HCT116 (cell line): Measurements from ENCODE around the gene ZC4H2. TPM values are rescaled to one million over a fixed set of nuclear protein-coding genes. Genes with fewer than 3 reads are reported as not detected.

Experiments used
- ATAC-seq: fragments of 200-7000 bp; cut with Tn5 transposase; 2 replicates; pipeline ENCODE4 v1.9.1; 2020; ENCODE audit warnings: mild to moderate bottlenecking, moderate library complexity
- BruUV-seq: library from RNA; stranded (reverse); fragments of 400-500 nt; replicated peaks from 2 replicates; lab custom pipeline; 2021; lab: Mats Ljungman, UMichigan
- CTCF ChIA-PET: fragments of 300-600 bp; sonication (Branson Sonifier 250); formaldehyde crosslinking; loops from one replicate; lab custom pipeline; 2021; ENCODE audit warnings: antibody characterized with exemption; lab: Charles Lee
- POLR2A ChIA-PET: fragments of 300-600, 350-600 bp; sonication (Branson Sonifier 250); formaldehyde crosslinking; loops from one replicate; lab custom pipeline; 2021; ENCODE audit warnings: antibody characterized with exemption; lab: Charles Lee
- RAD21 ChIA-PET, 2 experiments: fragments of 300-600 bp; sonication (Branson Sonifier 250); formaldehyde crosslinking; loops; one replicate each; lab custom pipeline; 2023; ENCODE audit warnings: low total read pairs in 2 of 2; ENCODE audit not compliant: uncharacterized antibody in 2 of 2, unreplicated experiment in 2 of 2, low non-redundant PET in 1 of 2; lab: Charles Lee
- DNase-seq: peaks from one replicate; pipeline ENCODE4 v3.0.0-alpha.2; 2010; ENCODE audit warnings: low read depth, low spot score
- H2AFZ ChIP-seq: fragments of 200-600 bp; shearing (Covaris generic), sonication (generic); 2 replicates; pipeline ENCODE4 v1.6.1; 2017; ENCODE audit warnings: low read depth, mixed run types, mixed read lengths, antibody characterized with exemption, low read length; ENCODE audit not compliant: poor library complexity, severe bottlenecking
- H3K27ac ChIP-seq: 2 replicates; pipeline ENCODE4 v1.5.1; 2012; ENCODE audit warnings: low read depth, low read length
- H3K27me3 ChIP-seq: fragments of 200-600 bp; sonication (generic); 2 replicates; pipeline ENCODE4 v1.6.1; 2016; ENCODE audit warnings: mixed run types, low read length, mixed read lengths; ENCODE audit not compliant: insufficient read depth
- H3K36me3 ChIP-seq, 2 experiments: fragments of 200-500 bp in 1 of 2; fragments of 200-600 bp in 1 of 2; sonication (Bioruptor generic) in 1 of 2; sonication (generic) in 1 of 2; 2 replicates each; pipeline versions ENCODE4 v1.5.1 to v1.6.1; 2014 to 2016; ENCODE audit warnings: low read length in 2 of 2, inconsistent platforms in 1 of 2, mixed read lengths in 1 of 2, mixed run types in 1 of 2; ENCODE audit not compliant: insufficient read depth in 2 of 2, control insufficient read depth in 1 of 2
- H3K4me1 ChIP-seq, 2 experiments: fragments of 200-600 bp in 1 of 2; sonication (generic) in 1 of 2; 2 replicates each; pipeline versions ENCODE4 v1.5.1 to v1.6.1; 2012 to 2017; ENCODE audit warnings: low read length in 2 of 2, inconsistent platforms in 1 of 2, mild to moderate bottlenecking in 1 of 2, mixed read lengths in 1 of 2, mixed run types in 1 of 2, moderate library complexity in 1 of 2; ENCODE audit not compliant: insufficient read depth in 2 of 2, control insufficient read depth in 1 of 2
- H3K4me2 ChIP-seq: fragments of 200-600 bp; sonication (generic); 2 replicates; pipeline ENCODE4 v1.6.1; 2017; ENCODE audit warnings: mixed run types, low read length, mixed read lengths
- H3K4me3 ChIP-seq, 2 experiments: fragments of 200-600 bp in 1 of 2; sonication (generic) in 1 of 2; replicated peaks in 1 of 2; 2 replicates each; pipeline ENCODE4 v1.5.1; 2011 to 2016; ENCODE audit warnings: low read length in 2 of 2, control low read depth in 1 of 2, low read depth in 1 of 2, mild to moderate bottlenecking in 1 of 2, mixed read lengths in 1 of 2, mixed run types in 1 of 2
- H3K79me2 ChIP-seq: fragments of 200-600 bp; sonication (generic); 2 replicates; pipeline ENCODE4 v1.6.1; 2017; ENCODE audit warnings: mild to moderate bottlenecking, mixed run types, low read length, moderate library complexity, mixed read lengths; ENCODE audit not compliant: insufficient read depth
- H3K9ac ChIP-seq: fragments of 200-600 bp; sonication (generic); 2 replicates; pipeline ENCODE4 v1.6.1; 2016; ENCODE audit warnings: low read length, mixed read lengths
- H3K9me2 ChIP-seq: fragments of 200-600 bp; sonication (generic), shearing (Covaris generic); 2 replicates; pipeline ENCODE4 v1.6.1; 2017; ENCODE audit warnings: mixed run types, mild to moderate bottlenecking, moderate library complexity; ENCODE audit not compliant: insufficient read depth
- H3K9me3 ChIP-seq, 2 experiments: fragments of 200-500 bp in 1 of 2; fragments of 200-600 bp in 1 of 2; sonication (Bioruptor generic) in 1 of 2; sonication (generic) in 1 of 2; 2 replicates each; pipeline ENCODE4 v1.6.1; 2014 to 2017; ENCODE audit warnings: low read length in 2 of 2, mixed read lengths in 2 of 2, inconsistent platforms in 1 of 2, low read depth in 1 of 2, mild to moderate bottlenecking in 1 of 2, mixed run types in 1 of 2, moderate library complexity in 1 of 2; ENCODE audit not compliant: control insufficient read depth in 1 of 2, insufficient read depth in 1 of 2
- H4K20me1 ChIP-seq: fragments of 200-600 bp; sonication (generic), shearing (Covaris generic); 2 replicates; pipeline ENCODE4 v1.6.1; 2017; ENCODE audit warnings: mixed run types, mild to moderate bottlenecking, moderate library complexity; ENCODE audit not compliant: insufficient read depth
- ATF3 ChIP-seq: IDR thresholded peaks from 2 replicates; pipeline ENCODE4 v1.6.1; 2012
- CEBPB ChIP-seq: IDR thresholded peaks from 2 replicates; pipeline ENCODE4 v1.6.1; 2012; ENCODE audit warnings: low read depth
- CTCF ChIP-seq, 3 experiments: fragments of 200-600 bp in 1 of 3; sonication (generic) in 1 of 3; IDR thresholded peaks in 2 of 3; conservative IDR thresholded peaks in 1 of 3; 2 replicates each; pipeline ENCODE4 v1.5.1; 2012 to 2017; ENCODE audit warnings: low read depth in 2 of 3, low read length in 2 of 3, antibody characterized with exemption in 1 of 3, borderline replicate concordance in 1 of 3, control low read depth in 1 of 3, mild to moderate bottlenecking in 1 of 3, mixed read lengths in 1 of 3, mixed run types in 1 of 3, moderate library complexity in 1 of 3; ENCODE audit not compliant: insufficient read depth in 1 of 3
- EGR1 ChIP-seq: IDR thresholded peaks from 2 replicates; pipeline ENCODE4 v1.6.1; 2012; ENCODE audit warnings: low read depth
- EZH2 ChIP-seq: fragments of 200-600 bp; sonication (generic); IDR thresholded peaks from 2 replicates; pipeline ENCODE4 v1.6.1; 2017; ENCODE audit warnings: antibody characterized with exemption, mixed run types
- MAX ChIP-seq: IDR thresholded peaks from 2 replicates; pipeline ENCODE4 v1.6.1; 2012
- RAD21 ChIP-seq: IDR thresholded peaks from 2 replicates; pipeline ENCODE4 v1.6.1; 2012; ENCODE audit warnings: low read depth, mild to moderate bottlenecking
- SP1 ChIP-seq: IDR thresholded peaks from 2 replicates; pipeline ENCODE4 v1.6.1; 2012; ENCODE audit warnings: low read depth
- TCF7L2 ChIP-seq: IDR thresholded peaks from 2 replicates; pipeline ENCODE4 v1.7.0; 2011; ENCODE audit warnings: borderline replicate concordance, inconsistent platforms; ENCODE audit not compliant: insufficient read depth, insufficient read length; ENCODE audit errors: extremely low read depth
- YY1 ChIP-seq: IDR thresholded peaks from 2 replicates; pipeline ENCODE4 v1.6.1; 2011; ENCODE audit warnings: low read length, low read depth, moderate library complexity, mild to moderate bottlenecking; ENCODE audit not compliant: insufficient replicate concordance; ENCODE audit errors: extremely low read depth
- ZFX ChIP-seq: fragments of 450-650 bp; IDR thresholded peaks from 2 replicates; pipeline ENCODE4 v1.6.1; 2017
- ZNF274 ChIP-seq: fragments of 200-500 bp; sonication (Bioruptor generic); IDR thresholded peaks from 2 replicates; pipeline ENCODE4 v1.6.1; 2014; ENCODE audit warnings: mild to moderate bottlenecking, low read depth, low read length, inconsistent platforms
- intact Hi-C: fragments of 100-400 bp; cut with micrococcal nuclease; formaldehyde crosslinking; loops from 2 replicates; pipeline ENCODE4 v1.10.0; 2022
- total RNA-seq: library from RNA; stranded (reverse); gene quantifications from one replicate; pipeline ENCODE4 v1.2.1, GENCODE V29; 2021; ENCODE audit not compliant: unreplicated experiment
- TF ChIP-seq, protein P1 (sequence below): IDR thresholded peaks from 2 replicates; pipeline ENCODE4 v1.6.1; 2012; ENCODE audit warnings: low read depth
- TF ChIP-seq, protein P2 (sequence below): IDR thresholded peaks from 2 replicates; pipeline ENCODE4 v1.6.1; 2011; ENCODE audit warnings: mild to moderate bottlenecking, low read length, moderate library complexity; ENCODE audit not compliant: insufficient replicate concordance; ENCODE audit errors: extremely low read depth

Gene ZC4H2
- total RNA-seq, 1 experiment from 2014 or later = 8.8 TPM

- Histone ChIP-seq H3K4me2 (no peak overlapping the region), H3K9ac (no peak overlapping the region), H3K4me3 (no peak overlapping the region), H3K27ac (no peak overlapping the region)
- no peak for ATAC-seq
- RAD21 ChIA-PET = no interaction called here
- TF ChIP-seq, protein P1, sequence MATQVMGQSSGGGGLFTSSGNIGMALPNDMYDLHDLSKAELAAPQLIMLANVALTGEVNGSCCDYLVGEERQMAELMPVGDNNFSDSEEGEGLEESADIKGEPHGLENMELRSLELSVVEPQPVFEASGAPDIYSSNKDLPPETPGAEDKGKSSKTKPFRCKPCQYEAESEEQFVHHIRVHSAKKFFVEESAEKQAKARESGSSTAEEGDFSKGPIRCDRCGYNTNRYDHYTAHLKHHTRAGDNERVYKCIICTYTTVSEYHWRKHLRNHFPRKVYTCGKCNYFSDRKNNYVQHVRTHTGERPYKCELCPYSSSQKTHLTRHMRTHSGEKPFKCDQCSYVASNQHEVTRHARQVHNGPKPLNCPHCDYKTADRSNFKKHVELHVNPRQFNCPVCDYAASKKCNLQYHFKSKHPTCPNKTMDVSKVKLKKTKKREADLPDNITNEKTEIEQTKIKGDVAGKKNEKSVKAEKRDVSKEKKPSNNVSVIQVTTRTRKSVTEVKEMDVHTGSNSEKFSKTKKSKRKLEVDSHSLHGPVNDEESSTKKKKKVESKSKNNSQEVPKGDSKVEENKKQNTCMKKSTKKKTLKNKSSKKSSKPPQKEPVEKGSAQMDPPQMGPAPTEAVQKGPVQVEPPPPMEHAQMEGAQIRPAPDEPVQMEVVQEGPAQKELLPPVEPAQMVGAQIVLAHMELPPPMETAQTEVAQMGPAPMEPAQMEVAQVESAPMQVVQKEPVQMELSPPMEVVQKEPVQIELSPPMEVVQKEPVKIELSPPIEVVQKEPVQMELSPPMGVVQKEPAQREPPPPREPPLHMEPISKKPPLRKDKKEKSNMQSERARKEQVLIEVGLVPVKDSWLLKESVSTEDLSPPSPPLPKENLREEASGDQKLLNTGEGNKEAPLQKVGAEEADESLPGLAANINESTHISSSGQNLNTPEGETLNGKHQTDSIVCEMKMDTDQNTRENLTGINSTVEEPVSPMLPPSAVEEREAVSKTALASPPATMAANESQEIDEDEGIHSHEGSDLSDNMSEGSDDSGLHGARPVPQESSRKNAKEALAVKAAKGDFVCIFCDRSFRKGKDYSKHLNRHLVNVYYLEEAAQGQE = no peak
- TF ChIP-seq RAD21 (no peak), ATF3 (no peak), CTCF (IDR thresholded peaks at IDR 0.05 in 2 of 3, conservative IDR thresholded peaks at IDR 0.05 in 1 of 3; ENCODE audit: borderline replicate concordance in 1 of 3, insufficient read depth in 1 of 3, low read depth in 2 of 3, low read length in 2 of 3) (no peak), ZFX (no peak), EGR1 (no peak), TCF7L2 (no peak), CEBPB (no peak), EZH2 (no peak), SP1 (no peak), YY1 (no peak), MAX (no peak), ZNF274 (no peak)
- TF ChIP-seq, protein P2, sequence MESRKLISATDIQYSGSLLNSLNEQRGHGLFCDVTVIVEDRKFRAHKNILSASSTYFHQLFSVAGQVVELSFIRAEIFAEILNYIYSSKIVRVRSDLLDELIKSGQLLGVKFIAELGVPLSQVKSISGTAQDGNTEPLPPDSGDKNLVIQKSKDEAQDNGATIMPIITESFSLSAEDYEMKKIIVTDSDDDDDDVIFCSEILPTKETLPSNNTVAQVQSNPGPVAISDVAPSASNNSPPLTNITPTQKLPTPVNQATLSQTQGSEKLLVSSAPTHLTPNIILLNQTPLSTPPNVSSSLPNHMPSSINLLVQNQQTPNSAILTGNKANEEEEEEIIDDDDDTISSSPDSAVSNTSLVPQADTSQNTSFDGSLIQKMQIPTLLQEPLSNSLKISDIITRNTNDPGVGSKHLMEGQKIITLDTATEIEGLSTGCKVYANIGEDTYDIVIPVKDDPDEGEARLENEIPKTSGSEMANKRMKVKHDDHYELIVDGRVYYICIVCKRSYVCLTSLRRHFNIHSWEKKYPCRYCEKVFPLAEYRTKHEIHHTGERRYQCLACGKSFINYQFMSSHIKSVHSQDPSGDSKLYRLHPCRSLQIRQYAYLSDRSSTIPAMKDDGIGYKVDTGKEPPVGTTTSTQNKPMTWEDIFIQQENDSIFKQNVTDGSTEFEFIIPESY = no peak
- TF ChIP-seq, all 23 proteins: peak for 0
- Histone ChIP-seq H3K9me3 (no peaks in the 10 kb centered on the region), H3K79me2 (no peaks in the 10 kb centered on the region), H3K36me3 (no peaks in the 10 kb centered on the region), H4K20me1 (no peaks in the 10 kb centered on the region), H3K9me2 (no peaks in the 10 kb centered on the region), H2AFZ (no peak overlapping the region), H3K4me1 (no peaks in the 10 kb centered on the region), H3K27me3 (no peaks in the 10 kb centered on the region)
- POLR2A ChIA-PET = no interaction called here
- DNase-seq = no peak
- intact Hi-C loops = no loop called here
- BruUV-seq = no TSS peak
- CTCF ChIA-PET = no interaction called here
These were observed 109.0 kb downstream of the ZC4H2 start for GRCh38 chrX:64867217-64867616.
